ENCODE measurements around the gene RS1.
A peak's percentile ranks its signal among the peaks of the same experiment; 100 is the strongest.

The RS1 gene

DNA sequence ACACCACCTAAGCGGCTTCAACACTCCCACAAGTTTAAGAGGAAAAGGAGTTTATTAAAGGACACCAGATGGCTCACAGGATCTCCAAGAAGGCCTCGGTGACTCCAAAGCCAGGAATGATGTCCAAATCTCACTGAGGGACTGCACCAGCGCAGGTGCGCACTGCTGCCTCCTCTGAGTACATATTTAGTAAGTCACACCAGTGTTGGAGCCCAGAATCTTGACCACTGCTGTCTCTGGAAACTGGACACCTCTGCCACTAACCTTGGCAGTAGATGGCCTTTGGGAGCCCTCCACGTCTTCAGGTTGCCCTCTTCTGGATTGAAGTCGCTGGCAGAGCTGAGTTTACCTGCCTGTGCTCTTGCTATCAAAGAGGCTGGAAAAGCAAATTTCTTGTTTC is 10.1 kb upstream of the RS1 start:
- no peak for TF ChIP-seq ZNF274 (IDR thresholded peaks at IDR 0.05; ENCODE audit: low read depth, low read length)
- no peak overlapping the region for H3K4me3 ChIP-seq (ENCODE audit: low read length)

GRCh38 chrX:18677161-18677869 is 5.4 kb upstream of the RS1 start:
- TF ChIP-seq ZNF274 (IDR thresholded peaks at IDR 0.05; ENCODE audit: low read depth, low read length) = no peak
- no peak overlapping the region for H3K4me3 ChIP-seq (ENCODE audit: low read length)

- no peak for TF ChIP-seq ZNF274 (IDR thresholded peaks at IDR 0.05; ENCODE audit: low read depth, low read length)
- no peak overlapping the region for H3K4me3 ChIP-seq (ENCODE audit: low read length)
Measured at GRCh38 chrX:18676470-18676869, 4.6 kb upstream of the RS1 start.

GRCh38 chrX:18676050-18676449 is 4.1 kb upstream of the RS1 start:
- no peak for TF ChIP-seq ZNF274 (IDR thresholded peaks at IDR 0.05; ENCODE audit: low read depth, low read length)
- no peak overlapping the region for H3K4me3 ChIP-seq (ENCODE audit: low read length)

DNA sequence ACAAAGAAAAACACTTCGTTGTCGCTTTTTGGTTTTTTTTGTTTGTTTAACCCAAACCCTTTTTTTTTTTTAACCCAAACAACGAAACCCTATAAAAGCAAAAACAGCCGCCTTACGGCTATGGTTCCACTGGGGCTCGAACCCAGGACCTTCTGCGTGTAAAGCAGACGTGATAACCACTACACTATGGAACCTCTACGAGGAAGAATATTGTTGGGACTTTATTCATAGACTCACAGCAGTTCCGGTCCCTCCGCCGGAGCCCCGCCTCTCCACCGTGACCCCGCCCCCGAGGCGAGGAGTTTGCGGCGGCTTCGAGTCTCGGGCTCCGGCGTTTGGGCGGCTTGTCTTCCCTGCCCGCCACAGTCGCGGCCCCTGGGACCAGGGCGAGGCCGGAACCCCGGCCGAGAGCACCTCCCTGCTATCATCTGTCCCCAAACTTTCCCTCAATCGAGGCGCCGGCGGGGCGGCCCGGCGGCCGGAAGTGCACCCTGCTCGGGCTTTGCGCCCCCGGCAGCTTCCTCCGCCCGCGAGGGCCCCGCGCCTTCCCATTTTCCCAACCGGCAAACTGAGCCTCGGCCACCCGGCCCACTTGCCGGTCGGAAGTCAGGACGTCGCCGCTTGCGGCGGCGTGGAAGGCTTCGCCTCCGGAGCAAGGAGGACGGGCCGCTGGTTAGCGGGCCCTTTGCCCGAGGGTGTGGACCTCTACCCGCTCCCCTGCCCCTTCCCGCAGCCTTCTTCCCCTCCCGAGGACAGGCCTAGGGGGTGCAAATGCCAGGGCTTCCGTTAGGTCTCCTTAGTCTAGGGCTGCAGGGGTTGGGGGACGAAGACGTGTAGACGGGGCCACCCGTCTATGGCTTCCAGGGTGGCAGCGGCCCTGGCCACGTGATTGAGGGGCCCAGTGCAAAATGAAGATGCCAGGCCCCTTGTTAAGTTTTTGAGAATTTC is 3.2 kb upstream of the RS1 start:
- H3K4me3 ChIP-seq (ENCODE audit: low read length) = peak overlapping the region; percentile 62; the same call in 1 of the 2 replicates
- no peak for TF ChIP-seq ZNF274 (IDR thresholded peaks at IDR 0.05; ENCODE audit: low read depth, low read length)

GRCh38 chrX:18674417-18674787 is 2.5 kb upstream of the RS1 start:
- H3K4me3 ChIP-seq (ENCODE audit: low read length) = peak overlapping the region; percentile 46; the same call in 1 of the 2 replicates

DNA sequence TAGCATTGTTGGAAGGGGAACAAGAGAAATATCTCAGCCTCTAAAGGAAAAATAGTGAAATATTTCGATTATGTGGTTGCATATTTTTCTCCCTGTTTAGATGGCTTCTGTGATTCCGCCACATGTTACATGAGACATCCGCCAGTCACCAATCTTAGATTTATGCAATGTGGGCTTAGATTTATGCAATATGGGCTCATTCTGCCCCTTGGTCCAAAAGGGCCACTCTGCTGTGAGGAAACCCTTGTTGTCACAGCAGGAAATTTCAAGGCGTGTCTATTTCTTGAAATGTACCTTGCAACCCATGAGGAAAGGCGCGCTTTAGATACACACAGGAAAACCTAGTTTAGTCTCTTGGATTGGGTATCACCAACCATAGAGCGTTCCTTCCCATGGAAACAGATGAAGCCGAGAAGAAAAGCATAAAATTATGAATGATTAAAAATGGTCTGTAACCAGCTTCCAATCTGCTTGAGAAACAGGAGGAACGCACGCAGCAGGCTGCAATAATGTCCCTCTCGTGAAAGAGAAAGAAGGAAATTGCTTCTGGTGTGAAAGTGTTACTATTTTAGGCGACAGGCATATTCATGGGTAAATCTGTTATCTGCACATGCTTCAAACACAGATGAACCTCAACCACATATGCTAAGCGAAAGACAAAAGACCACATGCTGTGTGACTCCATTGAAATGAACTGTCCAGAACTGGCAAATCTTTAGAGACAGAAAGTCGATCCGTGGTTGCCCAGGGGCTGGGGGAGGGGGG is 3.7 kb downstream of the RS1 start:
- no peak for TF ChIP-seq ZNF274 (IDR thresholded peaks at IDR 0.05; ENCODE audit: low read depth, low read length)
- H3K4me3 ChIP-seq (ENCODE audit: low read length) = no peak overlapping the region

More at GRCh38 chrX:18674417-18674787, 2.5 kb upstream of the RS1 start:
- no peak for TF ChIP-seq ZNF274 (IDR thresholded peaks at IDR 0.05; ENCODE audit: low read depth, low read length)

DNA sequence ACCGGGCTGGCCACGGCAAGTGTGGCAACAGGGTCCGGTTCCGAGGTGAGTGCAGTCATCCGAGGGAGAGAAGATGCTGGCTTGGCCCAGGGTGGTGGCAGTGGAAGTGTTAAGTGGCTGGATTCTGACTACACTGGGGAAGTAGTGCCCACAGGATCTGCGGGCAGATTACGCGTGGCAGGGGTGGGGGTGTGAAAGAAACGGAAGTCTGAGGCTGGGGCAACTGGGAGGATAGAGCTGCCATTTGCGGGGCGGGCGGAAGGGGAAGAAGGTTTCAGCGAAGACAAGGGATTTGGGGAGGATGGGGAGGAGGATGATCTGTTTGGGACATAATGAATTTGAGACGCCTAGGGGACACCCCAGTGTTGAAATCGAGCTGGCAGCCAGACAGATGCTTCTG is 5.3 kb downstream of the RS1 start:
- no peak for TF ChIP-seq ZNF274 (IDR thresholded peaks at IDR 0.05; ENCODE audit: low read depth, low read length)

DNA sequence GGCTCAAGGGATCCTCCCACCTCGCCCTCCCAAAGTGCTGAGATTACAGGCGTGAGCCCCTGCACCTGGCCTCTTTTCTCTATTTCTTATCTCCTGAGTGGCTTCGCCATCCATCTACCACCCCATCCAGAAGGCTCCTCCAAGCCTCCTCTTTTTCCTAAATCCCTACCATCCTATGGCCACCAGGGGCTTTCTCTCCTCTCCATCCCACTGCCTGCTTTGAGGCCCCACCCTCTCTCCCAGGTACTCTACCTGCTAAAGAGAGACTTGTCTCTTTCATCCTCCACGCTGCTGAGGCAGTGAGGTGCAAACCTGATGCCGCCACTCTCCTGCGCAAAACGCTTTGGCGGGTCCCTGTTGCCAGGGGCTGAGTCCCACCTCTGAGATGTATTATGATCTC is 7.0 kb downstream of the RS1 start:
- no peak for TF ChIP-seq ZNF274 (IDR thresholded peaks at IDR 0.05; ENCODE audit: low read depth, low read length)
- no peak overlapping the region for H3K4me3 ChIP-seq (ENCODE audit: low read length)

More for the DNA sequence above, 5.3 kb downstream of the RS1 start:
- H3K4me3 ChIP-seq (ENCODE audit: low read length) = no peak overlapping the region

- H3K4me3 ChIP-seq (ENCODE audit: low read length) = no peak overlapping the region
- TF ChIP-seq ZNF274 (IDR thresholded peaks at IDR 0.05; ENCODE audit: low read depth, low read length) = no peak
Measured at GRCh38 chrX:18661273-18661672, 10.6 kb downstream of the RS1 start.

DNA sequence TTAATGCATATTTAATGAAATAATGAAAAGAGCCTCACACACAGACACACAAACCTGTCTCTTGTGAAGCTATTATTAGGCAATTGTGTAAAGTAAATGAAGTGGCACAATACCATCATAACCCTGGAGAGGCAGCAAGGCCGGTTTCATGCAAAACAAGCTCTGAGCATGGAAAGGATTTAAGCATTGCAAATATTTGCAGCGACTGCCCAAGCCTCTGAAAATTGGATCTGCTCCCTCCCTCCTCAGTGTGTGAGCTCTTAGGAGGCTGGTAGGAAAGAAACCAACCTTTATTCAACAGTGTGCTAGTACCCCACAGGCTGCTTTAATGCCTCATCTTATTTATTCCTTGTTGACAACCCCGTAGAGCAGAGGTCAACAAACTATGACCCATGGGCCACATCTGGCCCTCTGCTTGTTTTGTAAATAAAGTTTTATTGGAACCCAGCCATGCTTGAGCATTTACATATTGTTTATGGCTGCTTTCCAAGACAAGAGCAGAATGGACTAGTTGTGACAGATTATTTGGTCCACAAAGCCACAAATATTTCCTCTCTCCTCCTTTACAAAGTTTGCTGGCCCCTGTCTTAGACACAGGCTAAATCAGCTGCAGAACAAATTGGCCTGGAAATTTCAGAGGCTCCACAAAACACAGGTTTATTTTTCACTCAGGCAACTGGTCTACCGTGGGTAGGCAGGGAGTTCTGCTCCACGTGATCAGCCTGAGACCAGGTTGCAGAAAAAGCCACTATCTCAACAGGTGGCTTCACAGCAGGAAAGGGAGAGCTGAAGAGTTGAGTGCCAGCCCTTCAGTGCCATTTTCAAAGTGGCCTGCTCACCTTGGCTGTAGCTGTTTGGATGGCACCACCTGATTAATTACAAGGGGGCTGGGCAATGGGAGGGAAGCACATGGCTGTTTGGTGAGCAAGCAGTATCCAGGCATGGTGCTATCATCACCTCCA is 16.8 kb downstream of the RS1 start:
- no peak for TF ChIP-seq ZNF274 (IDR thresholded peaks at IDR 0.05; ENCODE audit: low read depth, low read length)
- H3K4me3 ChIP-seq (ENCODE audit: low read length) = no peak overlapping the region

GRCh38 chrX:18652636-18653035 is 19.3 kb downstream of the RS1 start:
- no peak for TF ChIP-seq ZNF274 (IDR thresholded peaks at IDR 0.05; ENCODE audit: low read depth, low read length)
- H3K4me3 ChIP-seq (ENCODE audit: low read length) = no peak overlapping the region

GRCh38 chrX:18650662-18651061 is 21.2 kb downstream of the RS1 start:
- H3K4me3 ChIP-seq (ENCODE audit: low read length) = no peak overlapping the region
- no peak for TF ChIP-seq ZNF274 (IDR thresholded peaks at IDR 0.05; ENCODE audit: low read depth, low read length)

All from GM08714 (cell line).